ENCODE measurements around the gene DDX11.
"Not testable (repeated sequence)": the region's sequence is repeated elsewhere in the genome, so short reads cannot be mapped to it uniquely, and the experiment has no call there.

DNA sequence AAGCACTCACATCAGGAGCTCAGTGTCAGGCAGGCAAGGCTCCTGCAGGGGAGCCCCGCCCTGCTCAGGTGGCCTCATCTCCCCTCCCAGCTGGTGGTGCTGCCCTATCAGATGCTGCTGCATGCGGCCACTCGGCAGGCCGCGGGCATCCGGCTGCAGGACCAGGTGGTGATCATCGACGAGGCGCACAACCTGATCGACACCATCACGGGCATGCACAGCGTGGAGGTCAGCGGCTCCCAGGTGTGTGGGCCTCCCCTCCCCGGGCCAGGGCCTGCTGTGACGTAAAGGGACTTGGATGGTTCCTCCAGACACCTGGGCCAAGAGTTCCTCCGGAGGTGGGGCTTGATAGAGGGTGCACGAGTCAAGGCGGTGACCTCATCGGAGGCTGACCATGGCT lies 18.0 kb downstream of the DDX11 start:
- TF ChIP-seq POLR2A (IDR thresholded peaks at IDR 0.05): not testable (repeated sequence)
- TF ChIP-seq, protein P1, sequence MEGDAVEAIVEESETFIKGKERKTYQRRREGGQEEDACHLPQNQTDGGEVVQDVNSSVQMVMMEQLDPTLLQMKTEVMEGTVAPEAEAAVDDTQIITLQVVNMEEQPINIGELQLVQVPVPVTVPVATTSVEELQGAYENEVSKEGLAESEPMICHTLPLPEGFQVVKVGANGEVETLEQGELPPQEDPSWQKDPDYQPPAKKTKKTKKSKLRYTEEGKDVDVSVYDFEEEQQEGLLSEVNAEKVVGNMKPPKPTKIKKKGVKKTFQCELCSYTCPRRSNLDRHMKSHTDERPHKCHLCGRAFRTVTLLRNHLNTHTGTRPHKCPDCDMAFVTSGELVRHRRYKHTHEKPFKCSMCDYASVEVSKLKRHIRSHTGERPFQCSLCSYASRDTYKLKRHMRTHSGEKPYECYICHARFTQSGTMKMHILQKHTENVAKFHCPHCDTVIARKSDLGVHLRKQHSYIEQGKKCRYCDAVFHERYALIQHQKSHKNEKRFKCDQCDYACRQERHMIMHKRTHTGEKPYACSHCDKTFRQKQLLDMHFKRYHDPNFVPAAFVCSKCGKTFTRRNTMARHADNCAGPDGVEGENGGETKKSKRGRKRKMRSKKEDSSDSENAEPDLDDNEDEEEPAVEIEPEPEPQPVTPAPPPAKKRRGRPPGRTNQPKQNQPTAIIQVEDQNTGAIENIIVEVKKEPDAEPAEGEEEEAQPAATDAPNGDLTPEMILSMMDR (IDR thresholded peaks at IDR 0.05): not testable (repeated sequence)
